HepG2 (cell line): Measurements from ENCODE around the gene LGALS13.

ENCODE experiments used
- NFE2L2 ChIP-seq: fragments of 150-350 bp; IDR thresholded peaks from 2 replicates; pipeline ENCODE4 v1.6.1; 2014; ENCODE audit warnings: low read length
- PHF20 ChIP-seq: sonication (generic); formaldehyde crosslinking; IDR thresholded peaks from 2 replicates; pipeline ENCODE4 v1.5.0; 2020; ENCODE audit warnings: mild to moderate bottlenecking, missing genetic modification reagents
- POLR2A ChIP-seq, 2 experiments: IDR thresholded peaks; 2 replicates each; pipeline ENCODE4 v1.6.1; 2011; ENCODE audit warnings: low read depth in 2 of 2, low read length in 2 of 2, mild to moderate bottlenecking in 1 of 2, moderate library complexity in 1 of 2; ENCODE audit not compliant: insufficient read depth in 1 of 2
- SAFB2 ChIP-seq: sonication (generic); formaldehyde crosslinking; IDR thresholded peaks from 2 replicates; pipeline ENCODE4 v1.5.1; 2020; ENCODE audit warnings: missing genetic modification reagents, low read depth, mild to moderate bottlenecking, borderline replicate concordance
- SETDB1 ChIP-seq: sonication (generic); formaldehyde crosslinking; IDR thresholded peaks from 2 replicates; pipeline ENCODE4 v1.5.1; 2020; ENCODE audit warnings: missing genetic modification reagents, mild to moderate bottlenecking, borderline replicate concordance
- SOX5 ChIP-seq: IDR thresholded peaks from 2 replicates; pipeline ENCODE4 v1.6.1; 2016; ENCODE audit warnings: borderline replicate concordance
- ZIK1 ChIP-seq: sonication (generic); formaldehyde crosslinking; IDR thresholded peaks from 2 replicates; pipeline ENCODE4 v1.5.0; 2020; ENCODE audit warnings: mild to moderate bottlenecking, low read depth, missing genetic modification reagents, borderline replicate concordance
- ZMYM2 ChIP-seq: sonication (generic); formaldehyde crosslinking; IDR thresholded peaks from 2 replicates; pipeline ENCODE4 v1.8.0; 2022; ENCODE audit warnings: mild to moderate bottlenecking, missing genetic modification reagents
- ZNF274 ChIP-seq: sonication (generic); formaldehyde crosslinking; IDR thresholded peaks from 2 replicates; pipeline ENCODE4 v1.5.1; 2020; ENCODE audit warnings: mild to moderate bottlenecking, missing genetic modification reagents
- ZNF335 ChIP-seq: sonication (generic); formaldehyde crosslinking; IDR thresholded peaks from 2 replicates; pipeline ENCODE4 v1.4.0; 2020; ENCODE audit warnings: missing genetic modification reagents
- ZNF672 ChIP-seq: sonication (generic); formaldehyde crosslinking; IDR thresholded peaks from 2 replicates; pipeline ENCODE4 v1.8.1; 2022; ENCODE audit warnings: missing genetic modification reagents
- TF ChIP-seq, protein P1 (sequence below): sonication (generic); formaldehyde crosslinking; IDR thresholded peaks from 2 replicates; pipeline ENCODE4 v1.5.0; 2020; ENCODE audit warnings: mild to moderate bottlenecking, missing genetic modification reagents, moderate library complexity

DNA sequence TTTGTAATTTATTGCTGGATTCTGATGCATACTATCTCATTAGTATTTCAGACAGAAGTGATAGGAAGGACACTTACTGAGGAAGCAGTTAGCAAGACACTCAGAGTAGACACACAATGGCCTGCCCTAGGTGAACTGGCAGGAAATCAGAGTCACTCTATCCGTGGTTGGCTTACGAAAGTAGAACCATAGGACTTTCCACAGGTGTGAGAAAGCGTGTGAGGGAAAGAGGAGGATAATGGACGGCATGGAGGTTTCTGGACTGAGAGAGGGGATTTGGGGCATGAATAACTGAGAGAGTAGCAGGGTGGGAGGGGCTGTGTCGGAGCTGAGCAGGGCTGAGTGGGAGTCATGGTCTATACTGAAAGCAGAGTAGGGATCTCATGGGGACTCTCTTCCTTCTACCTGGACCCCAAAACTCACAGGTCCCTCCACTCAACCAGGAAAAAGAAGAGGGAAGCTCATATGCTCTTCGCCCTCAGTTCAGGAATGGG is 43.7 kb upstream of the LGALS13 start:
- TF ChIP-seq POLR2A (IDR thresholded peaks at IDR 0.05; ENCODE audit: insufficient read depth in 1 of 2, low read depth in 2 of 2, low read length in 2 of 2) (no peak), SETDB1 (CRISPR knock-in tag) (no peak), SAFB2 (no peak), PHF20 (no peak), SOX5 (CRISPR knock-in tag) (no peak), NFE2L2 (no peak), ZNF672 (CRISPR knock-in tag) (no peak), ZNF335 (CRISPR knock-in tag) (no peak), ZMYM2 (CRISPR knock-in tag) (no peak), ZNF274 (CRISPR knock-in tag) (no peak), ZIK1 (no peak)
- TF ChIP-seq, protein P1, sequence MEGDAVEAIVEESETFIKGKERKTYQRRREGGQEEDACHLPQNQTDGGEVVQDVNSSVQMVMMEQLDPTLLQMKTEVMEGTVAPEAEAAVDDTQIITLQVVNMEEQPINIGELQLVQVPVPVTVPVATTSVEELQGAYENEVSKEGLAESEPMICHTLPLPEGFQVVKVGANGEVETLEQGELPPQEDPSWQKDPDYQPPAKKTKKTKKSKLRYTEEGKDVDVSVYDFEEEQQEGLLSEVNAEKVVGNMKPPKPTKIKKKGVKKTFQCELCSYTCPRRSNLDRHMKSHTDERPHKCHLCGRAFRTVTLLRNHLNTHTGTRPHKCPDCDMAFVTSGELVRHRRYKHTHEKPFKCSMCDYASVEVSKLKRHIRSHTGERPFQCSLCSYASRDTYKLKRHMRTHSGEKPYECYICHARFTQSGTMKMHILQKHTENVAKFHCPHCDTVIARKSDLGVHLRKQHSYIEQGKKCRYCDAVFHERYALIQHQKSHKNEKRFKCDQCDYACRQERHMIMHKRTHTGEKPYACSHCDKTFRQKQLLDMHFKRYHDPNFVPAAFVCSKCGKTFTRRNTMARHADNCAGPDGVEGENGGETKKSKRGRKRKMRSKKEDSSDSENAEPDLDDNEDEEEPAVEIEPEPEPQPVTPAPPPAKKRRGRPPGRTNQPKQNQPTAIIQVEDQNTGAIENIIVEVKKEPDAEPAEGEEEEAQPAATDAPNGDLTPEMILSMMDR (CRISPR knock-in tag): no peak
